HG02798 (cell line): Measurements from ENCODE around the gene GLIPR1L1.
"Not testable (repeated sequence)": the region's sequence is repeated elsewhere in the genome, so short reads cannot be mapped to it uniquely, and the experiment has no call there.

ENCODE experiments used
- ATAC-seq: cut with Tn5 transposase; IDR thresholded peaks from one replicate; pipeline ENCODE4 v1.9.1; 2021; ENCODE audit warnings: mild to moderate bottlenecking; ENCODE audit not compliant: unreplicated experiment, poor library complexity

Gene GLIPR1L1

DNA sequence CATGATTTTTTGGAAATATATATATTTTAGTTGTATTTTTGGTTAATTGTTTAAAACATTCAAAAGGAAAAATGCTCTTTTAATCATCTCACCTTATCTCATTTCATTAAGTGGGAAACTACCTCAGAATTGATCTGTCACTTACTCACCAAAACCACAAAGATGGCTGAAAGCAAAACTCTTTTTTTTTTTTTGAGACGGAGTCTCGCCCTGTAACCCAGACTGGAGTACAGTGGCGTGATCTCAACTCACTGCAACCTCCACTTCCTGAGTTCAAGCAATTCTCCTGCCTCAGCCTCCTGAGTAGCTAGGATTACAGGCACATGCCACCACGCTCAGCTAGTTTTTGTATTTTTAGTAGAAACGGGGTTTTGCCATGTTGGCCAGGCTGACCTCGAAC, 11.7 kb downstream of the GLIPR1L1 start:
- not testable (repeated sequence) for ATAC-seq

DNA sequence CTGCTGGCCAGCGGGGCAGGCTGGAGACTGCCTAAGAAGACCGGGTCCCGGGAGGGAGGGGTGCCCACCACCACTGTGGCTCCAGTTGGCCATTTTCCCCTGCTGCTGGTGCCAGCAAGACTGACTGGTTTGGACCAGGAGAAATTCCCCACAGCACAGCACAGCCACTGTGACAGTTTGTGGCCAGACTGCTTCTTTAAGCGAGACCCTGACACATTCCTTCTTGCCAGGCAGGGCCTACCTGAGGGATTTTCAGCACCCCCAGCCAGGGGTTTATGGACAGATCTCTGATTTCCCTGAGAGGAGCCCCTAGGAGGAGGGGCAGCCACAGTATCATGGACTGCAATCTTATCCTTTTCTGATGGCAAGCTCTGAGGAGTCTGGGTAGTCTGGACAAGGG, 15.5 kb downstream of the GLIPR1L1 start:
- ATAC-seq: no peak

DNA sequence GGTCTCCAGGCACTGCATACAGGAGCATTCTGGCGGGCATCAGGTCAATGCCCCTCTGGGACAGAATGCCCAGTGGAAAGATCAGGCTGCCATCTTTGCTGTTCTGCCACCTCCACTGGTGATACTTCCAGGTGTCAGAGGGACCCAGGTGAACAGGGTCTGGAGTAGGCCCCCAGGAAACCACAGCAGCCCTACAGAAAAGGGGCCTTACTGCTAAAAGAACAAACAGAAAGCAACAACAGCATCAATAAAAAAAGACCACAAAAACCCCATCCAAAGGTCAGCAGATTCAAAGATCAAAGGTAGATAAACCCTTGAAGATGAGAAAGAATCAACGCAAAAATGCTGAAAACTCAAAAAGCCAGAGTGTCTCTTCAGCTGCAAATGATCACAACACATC, 15.9 kb downstream of the GLIPR1L1 start:
- no peak for ATAC-seq

DNA sequence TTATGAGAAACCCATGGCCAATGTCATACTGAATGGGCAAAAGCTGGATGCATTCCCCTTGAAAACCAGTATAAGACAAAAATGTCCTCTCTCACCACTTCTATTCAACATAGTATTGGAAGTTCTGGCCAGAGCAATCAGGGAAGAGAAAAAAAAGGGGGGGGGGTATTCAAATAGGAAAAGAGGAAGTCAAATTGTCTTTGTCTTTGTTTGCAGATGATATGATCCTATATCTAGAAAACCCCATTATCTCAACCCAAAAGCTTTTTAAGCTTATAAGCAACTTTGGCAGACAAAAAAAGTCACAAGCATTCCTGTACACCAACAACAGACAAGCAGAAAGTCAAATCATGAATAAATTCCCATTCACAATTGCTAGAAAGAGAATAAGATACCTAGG, 19.5 kb downstream of the GLIPR1L1 start:
- no peak for ATAC-seq

DNA sequence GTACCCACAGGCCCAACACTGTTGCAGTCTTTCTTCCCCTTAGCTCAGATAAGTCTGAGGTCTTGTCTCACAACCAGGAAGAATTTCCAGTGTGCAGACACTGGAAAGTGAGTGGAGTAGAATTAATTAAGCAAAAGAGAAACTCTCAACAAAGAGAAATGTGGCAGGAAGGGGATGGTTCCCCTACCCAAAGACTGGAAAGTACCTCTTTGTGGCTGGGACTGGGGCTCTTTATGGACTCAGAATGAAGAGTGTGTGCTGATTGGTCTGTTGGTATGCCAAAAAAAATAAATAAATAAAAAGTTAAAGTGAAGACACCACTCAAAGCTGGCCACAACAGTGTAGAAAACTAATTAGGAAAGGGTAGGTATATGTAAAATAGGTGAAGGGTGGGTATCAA, 26.4 kb downstream of the GLIPR1L1 start:
- no peak for ATAC-seq

DNA sequence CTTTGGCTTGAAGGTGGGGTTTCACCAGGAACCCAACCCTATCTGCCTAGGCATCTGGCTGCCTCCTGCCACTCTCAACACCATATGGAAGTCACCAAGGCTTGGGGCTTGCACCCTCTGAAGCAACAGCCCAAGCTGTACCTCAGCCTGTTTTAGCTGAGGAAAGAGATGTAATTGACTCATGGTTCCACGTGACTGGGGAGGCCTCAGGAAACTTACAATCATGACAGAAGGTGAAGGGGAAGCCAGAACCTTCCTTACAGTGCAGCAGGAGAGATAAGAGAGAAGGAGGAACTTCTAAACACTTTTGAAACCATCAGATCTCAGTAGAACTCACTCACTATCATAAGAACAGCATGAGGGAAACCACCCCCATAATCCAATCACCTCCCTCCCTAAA, 26.9 kb downstream of the GLIPR1L1 start:
- no peak for ATAC-seq

DNA sequence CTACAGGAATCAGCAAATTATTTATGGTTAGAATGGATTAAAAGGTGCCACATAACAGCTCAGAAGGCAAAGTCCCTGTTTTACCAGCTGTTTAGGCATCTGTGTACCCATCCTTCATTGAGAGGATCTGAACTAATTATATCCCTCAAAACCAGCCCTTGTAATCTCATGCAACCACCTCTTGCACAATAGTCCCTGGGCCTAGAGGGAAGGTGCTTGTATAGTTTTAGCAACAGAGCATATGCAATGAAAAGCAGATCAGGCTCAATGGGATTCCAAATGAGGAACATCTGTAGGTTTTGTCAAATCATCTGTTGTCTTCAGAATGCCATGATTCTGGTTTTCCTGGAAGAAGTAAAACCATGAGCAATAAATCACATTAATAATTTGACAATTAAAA, 30.4 kb downstream of the GLIPR1L1 start:
- no peak for ATAC-seq

DNA sequence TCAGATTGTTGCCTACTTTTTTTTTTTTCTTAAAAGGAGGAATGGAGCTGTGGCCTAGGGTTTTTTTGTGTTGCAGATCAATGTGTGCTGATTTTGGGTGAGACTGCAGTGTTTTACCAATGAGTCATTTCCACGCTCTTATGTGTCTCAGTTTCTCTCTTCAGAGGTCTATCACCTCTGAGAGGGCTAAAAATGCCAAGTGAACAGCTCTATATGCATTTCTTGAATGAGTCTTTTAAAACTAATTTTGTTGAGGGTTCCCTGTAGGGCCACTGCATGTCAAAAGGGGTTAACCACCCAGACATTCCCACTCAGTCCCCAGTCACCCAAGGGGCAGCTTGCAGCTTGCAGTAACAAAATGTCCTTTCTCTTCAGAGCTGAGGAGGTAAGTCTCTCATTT, 32.2 kb downstream of the GLIPR1L1 start:
- ATAC-seq: peak; percentile 93

DNA sequence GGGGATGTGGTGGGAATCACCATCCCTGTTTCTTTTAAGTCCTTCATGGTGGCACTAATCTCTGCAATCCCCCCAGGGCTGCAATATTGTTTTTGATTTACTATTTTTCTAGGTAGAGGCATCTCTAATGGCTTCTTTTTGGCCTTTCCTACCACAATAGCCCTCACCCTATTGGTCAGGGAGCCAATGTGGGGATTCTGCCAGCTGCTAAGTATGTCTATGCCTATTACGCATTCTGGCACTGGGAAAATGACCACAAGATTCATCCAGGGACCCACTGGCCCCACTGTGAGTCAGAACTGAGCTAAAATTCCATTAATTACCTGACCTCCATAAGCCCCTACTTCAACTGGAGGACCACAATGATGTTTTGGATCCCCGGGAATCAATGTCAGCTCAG, 40.5 kb downstream of the GLIPR1L1 start:
- ATAC-seq: no peak

DNA sequence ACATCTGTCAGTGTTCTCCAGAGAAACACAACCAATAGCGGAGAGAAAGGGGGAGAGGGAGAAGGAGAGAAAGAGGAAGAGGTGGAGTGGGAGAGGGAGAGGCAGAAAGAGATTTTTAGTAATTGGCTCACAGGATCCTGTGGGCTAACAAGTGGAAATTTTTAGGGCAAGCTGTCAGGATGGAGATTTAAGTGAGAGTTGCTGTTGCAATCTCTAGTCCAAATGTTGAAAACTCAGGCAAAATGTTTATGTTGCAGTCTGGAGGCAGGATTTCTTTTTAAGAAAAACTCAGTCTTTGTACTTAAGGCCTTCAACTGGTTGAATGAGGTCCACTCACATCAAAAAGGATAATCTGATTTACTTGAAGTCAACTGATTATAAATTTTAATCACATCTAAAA, 43.9 kb downstream of the GLIPR1L1 start:
- no peak for ATAC-seq

DNA sequence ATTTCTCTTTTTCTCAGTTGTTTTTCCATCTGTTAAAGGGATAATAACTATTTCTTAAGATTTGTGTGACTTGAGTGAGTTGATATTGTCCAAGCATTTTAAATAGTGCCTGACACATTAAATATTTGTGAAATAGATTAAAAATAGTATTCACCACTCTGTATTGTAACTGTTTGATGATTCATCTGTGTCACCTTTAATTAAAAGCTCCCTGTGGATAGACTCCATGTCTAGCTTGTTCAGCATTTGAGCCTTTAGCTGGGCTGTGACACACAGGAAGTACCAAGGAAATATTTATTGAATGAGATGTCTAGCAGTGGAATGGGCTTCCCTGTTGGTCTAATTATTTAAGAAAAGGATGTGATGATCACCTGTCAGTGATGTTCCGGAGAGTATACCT, 54.6 kb downstream of the GLIPR1L1 start:
- no peak for ATAC-seq

DNA sequence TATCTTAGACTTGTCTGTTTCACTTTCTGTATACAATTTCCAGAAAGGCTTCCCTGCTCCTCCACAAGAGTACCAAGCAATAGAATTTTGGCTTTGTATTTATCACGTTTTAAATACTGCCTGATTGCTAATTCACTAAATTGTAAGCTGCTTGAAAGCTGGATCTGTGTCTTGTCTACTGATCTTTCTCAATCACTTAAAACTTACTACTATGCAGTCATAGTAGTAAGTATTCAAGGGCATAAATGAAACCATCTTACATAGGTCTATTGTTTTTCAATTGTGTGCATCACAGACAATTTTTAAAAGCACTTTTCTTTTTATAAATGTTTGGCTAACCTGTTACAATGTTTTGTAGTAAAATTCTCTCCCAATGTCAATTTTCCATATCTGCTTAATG, 55.2 kb downstream of the GLIPR1L1 start:
- no peak for ATAC-seq

DNA sequence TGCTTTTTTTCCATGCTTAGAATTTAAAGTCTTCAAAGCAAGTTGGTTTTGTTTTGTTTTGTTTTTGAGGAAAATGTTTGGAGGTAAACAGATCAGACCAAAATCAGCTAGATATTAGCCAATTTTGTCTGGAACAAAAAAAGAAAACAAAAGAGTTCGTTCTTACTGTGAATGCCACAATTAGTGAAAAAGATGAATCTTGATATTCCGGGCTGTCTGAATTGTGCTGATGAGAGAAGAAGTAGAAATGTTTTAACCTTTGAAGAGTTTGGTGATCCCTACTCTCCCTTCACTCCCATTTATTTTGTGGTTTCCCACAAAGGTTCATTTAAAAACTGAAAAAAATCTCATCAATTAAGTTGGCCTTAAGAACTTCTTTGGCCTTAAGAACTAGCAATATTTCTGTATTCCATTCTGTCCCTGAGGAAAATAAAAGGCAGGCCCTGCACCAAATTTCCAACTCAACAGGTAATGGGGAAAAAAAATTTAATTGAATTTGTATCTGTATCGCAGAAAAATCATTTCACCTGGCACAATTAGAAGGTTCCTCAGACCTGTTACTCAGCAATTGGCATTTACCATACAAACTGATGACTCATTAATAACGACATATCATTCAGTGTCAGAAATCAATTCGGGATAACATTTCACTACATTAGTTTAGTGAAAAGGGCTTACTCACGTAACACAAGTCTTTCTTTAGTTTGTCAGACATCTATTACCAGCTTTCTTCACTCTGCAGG, 55.9 kb downstream of the GLIPR1L1 start:
- ATAC-seq: no peak

DNA sequence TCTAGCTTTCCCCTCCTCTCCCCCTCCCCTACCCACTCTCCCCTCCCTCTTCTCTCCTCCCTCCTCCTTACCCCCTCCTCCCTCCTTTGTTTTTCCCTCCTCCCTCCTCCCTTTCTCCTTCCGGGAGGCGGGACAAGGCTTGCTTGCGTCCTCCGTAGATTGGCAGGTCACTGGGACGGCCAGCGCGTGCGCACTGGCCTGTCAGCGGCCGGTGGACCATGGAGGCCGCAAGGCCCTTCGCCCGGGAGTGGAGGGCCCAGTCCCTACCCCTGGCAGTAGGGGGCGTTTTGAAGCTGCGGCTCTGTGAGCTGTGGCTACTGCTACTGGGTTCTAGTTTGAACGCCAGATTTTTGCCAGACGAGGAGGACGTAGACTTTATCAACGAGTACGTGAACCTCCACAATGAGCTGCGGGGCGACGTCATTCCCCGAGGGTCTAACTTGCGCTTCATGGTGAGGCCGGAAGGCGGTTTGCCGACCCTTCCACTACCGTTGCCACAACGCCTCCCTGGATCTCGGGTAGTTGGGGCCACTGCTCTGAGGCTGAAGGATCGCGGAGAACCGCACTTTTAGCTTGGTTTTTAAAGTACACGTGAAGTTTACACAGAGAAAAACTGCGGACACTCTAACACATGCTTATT, 56.5 kb downstream of the GLIPR1L1 start, which contains the start of gene GLIPR1L2:
Gene GLIPR1L2, plus strand, starts transcription at position 191 of the 640 bp plus-strand sequence. Its CDS starts 28 bp downstream, at position 219.
- peak; percentile 98 for ATAC-seq

DNA sequence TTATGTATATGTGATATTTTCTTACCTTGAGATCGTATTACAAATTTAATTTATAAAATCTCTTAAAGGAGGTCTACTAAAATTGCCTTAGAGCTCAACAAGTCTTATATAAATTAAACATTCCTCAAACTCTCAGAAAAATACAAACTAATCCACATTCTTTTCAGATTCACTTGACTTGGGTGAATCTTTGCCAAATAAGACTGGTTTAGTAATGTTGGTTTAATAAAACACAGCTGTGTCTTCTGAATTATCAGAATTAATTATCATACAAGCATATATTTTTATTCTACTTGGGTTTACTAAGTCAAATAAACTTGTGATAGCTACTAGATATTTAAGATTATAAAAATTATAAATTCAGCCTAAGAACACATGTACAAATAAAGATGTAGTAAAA, 69.8 kb downstream of the GLIPR1L1 start:
- no peak for ATAC-seq

DNA sequence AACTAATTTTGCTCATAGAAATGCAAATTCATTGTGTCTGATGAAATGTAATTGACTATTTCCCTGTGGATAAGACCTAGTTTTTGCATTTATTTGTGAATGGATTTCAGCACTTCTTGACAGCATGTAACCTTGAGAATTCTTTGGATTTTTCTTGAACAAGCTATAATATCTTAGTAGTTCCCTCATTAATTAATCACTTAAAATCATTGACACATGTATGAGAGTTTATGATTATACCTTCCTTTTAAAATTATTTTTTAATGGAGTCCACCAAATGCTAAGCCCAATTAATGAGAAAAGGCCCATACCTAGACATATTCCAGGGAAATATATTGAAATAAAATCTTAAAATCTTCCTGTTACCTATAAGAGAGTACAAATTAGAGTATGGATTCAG, 73.2 kb downstream of the GLIPR1L1 start:
- no peak for ATAC-seq

DNA sequence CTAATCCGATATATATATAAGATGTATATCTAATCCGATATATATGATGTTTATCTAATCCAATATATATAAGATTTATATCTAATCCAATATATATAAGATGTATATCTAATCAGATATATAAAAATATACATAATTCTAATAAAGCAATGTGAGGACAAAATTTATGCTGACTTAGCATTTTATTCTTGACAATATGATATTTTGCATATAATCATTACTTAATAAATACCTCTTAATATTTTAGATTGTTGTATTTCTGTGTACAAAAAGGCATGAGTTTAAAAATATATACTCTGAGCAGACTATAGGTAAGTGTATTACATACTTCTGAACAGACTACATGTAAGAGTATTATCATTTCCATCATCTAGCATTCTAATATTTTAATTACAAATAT, 75.4 kb downstream of the GLIPR1L1 start:
- no peak for ATAC-seq

DNA sequence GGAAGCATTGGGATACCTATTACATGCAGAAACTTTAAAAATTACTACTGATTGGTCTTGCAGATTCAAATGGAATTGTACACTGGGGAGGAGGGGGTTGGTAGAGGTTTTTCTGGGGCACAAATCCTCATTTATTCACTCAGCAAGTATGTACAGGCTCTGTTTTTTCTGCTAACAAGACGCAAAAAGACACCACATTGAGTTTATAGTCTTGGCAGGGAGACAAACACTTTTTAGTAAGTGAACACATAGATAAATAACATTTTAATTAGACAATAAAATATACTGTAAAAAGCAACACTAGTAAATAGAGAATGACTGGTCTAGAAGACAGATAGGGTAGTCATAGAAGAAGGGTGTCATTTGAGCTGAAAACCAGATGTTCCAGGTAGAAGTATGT, 80.2 kb downstream of the GLIPR1L1 start:
- ATAC-seq: no peak

DNA sequence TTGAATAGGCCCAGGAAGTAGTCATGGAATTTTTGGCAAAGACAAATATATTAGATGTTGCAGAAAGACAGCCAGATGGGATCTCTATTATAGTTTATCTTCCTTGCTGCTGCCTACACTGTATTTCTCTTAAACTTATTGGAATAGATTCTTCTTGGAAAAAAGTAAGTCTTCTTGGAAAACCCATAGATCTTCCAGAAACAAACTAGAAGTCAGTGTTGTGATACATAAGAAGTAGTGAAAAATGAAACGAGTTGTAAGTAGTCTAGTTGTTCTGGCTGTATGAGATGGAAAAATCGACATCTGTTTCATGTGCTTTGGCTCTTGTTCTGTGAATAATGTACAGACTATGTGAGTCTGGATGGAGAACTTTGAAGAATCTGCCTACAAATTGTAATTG, 85.4 kb downstream of the GLIPR1L1 start:
- no peak for ATAC-seq
